Measurements from ENCODE around the gene SPAG9.

SPAG9 gene

DNA sequence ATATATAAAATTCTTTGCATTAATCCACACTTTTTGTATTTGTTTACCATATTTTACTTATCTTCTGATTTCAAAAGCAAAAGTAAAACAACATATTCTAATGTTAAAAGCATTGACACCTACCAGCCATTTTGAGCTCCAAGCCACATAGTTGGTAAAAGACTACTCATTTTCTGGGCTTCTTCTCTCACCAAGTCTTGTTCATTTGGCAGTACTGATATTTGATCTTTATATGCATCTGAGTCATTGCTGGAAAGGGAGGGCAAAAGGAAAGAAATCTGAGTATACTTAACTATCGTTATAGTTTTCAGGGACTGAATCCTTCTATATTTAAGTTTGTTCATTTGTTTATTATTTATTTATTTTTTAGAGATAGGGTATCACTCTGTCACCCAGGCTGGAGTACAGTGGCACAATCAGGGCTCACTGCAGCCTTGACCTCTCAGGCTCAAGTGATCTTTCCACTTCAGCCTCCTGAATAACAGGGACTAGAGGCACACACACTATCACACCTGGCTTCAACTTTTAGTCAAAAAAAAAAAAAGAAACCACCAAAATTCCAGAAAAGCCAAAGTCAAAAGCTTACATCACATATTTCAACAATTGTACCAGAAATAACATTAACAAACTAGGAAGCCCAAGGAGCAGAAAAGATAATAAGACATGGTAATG lies 133.5 kb downstream of the SPAG9 start:
- DNase-seq (ENCODE audit: low spot score): no peak

DNA sequence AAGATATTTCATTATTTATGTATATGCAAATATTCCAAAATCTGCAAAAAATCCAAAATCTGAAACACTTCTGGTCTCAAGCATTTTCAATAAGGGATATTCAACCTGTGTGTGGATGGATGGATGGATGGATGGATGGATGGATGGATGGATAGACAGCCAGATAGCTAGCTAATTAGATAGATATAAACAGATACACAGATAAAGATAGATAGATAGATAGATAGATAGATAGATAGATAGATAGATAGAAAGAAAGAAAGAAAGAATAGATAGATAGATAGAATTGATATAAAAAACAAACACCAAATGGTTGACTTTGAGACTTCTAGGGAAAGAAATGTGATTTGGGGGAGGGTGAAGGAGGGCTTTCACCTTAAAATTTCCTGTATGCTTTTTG lies 139.4 kb downstream of the SPAG9 start:
- no peak for DNase-seq (ENCODE audit: low spot score)

DNA sequence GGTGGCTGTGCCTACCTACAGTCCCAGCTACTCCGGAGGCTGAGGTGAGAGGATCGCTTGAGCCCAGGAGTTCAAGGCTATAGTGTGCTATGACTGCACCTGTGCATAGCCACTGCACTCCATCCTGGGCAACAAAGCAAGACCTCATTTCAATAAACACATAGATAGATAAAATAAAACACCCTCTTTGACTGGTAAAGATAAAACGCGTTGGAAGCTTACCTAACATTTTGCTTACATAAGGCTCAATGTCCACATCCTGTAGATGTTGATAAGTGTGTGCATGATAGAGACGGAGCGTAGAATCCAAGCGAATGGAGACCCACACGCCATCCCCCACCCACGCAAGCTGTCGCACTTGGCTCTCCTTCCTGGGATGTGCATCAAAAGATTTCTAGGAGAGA lies 141.1 kb downstream of the SPAG9 start:
- no peak for DNase-seq (ENCODE audit: low spot score)

DNA sequence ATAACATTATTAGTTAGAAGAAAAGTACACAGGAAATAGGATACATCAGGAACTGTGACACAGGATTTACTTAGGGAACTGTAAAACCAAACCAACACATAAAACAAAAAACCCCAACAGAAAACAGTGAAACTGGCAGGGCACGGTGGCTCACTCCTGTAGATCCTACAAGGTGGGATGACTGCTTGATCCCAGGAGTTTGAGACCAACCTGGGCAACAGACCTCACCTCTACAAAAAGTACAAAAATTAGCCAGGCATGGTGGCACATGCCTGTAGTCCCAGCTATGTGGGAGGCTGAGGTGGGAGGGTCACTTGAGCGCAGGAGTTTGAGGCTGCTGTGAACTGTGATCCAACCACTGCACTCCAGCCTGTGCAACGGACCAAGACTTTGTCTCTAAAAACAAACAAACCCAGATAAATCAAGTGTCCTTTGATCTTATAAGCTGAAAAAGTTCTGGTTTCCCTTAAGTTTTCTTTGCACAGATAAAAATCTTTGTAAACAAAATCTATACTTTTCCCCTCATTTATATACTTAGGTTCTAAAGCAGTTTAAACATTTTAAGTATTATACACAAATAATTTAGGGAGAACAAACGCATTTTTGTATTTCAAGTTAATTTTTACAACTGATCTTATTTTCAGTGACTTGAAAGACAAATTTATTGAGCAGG lies 143.0 kb downstream of the SPAG9 start:
- no peak for DNase-seq (ENCODE audit: low spot score)

DNA sequence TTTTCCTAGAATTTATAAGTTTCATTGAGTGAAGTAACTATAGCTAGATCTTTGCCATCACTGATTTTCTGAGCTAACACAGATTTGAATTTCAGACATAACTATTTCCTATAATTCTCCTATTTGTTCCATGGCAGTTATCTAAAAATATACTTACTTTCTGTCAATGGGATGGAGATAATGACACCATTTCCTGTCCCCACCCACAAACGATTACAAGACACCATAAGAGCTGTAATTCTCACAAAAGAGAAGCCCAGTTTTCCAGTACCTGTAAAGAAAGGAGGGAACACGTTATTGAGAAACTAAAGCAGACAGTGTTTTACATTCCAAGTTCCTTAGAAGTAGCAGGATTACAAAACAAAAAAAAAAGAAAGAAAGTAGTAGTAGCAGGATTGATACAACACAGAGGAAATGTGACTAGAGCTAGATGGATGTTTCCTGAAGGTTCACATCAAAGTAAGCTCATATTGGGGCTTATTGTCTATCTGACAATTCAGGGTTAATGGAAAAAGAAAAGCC lies 143.7 kb downstream of the SPAG9 start:
- no peak for DNase-seq (ENCODE audit: low spot score)

DNA sequence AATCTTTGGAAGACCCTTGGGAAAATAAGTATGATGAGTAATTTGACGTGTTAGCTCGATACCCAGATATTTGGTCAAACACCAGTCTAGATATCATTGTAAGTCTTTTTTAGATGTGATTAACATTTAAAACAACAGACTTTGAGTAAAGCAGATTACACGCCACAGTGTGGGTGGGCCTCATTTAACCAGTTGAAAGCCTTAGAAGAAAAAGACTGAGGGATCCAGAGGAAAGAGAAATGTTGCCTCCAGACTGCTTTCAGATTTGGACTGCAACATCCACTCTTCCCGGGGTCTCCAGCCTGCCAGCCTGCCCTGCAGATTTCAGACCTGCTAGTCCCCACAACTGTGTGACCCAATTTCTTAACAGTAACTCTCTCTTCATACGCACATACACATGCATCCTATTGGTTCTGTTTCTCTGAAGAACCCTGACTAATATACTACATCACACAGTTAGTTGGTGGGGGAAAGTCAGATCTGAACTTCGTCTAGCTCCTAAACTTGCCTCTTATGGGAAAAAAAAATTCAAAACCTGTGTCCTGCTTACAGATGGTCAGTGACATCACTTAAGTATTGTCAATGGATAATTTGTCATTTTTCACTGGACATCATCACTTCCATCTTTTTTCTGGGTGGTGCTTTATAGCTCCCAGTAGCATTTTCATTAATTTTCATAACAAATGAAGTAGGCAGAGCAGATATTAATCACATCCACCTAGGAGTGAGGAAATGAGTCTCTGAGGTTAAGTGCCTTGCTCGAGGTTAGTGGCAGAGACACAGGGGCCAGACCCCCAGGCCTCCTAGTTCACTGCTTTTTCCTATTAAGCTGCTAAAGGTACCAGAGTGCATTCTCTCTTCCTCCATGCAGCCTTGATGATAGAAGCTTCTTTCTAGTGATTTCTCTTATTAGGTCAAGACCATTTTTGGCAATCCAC lies 146.8 kb downstream of the SPAG9 start:
- no peak for DNase-seq (ENCODE audit: low spot score)

DNA sequence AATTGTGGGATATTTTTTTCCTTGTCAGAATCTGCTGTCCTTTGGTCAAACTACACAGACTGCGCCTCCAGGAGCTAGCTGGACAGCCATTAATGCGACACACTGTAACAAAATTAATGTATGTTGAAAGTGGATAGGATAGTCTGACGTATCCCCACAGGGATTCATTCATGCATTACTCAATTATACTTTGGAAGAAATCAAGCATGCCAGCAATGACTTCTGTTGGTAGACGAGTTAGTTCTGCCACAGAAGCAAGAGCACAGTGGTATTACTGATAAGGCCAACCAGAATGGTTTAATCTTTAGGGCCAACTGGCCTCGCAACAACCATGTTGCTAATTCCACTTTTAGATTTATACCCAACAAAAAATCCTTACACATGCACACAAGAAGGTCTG lies 148.1 kb downstream of the SPAG9 start:
- DNase-seq (ENCODE audit: low spot score): no peak

DNA sequence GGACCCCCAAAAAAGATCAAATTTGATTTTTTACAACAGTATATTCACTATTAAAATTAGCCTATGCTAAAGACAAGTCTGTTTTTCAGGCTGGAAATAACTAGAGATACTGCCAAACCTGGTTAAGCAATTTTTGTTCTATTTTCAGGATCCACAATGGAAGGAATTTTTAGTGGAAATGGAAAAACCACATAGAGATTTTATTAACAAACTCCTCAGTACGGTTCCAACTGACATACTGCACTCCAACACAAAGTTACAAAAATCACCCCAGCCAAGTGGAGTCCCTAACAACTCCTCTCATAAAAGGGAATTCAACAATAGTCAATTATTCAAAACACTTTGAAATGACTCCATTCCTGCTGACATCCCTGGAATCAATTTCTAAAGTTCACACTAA lies 152.9 kb downstream of the SPAG9 start:
- DNase-seq (ENCODE audit: low spot score): no peak

DNA sequence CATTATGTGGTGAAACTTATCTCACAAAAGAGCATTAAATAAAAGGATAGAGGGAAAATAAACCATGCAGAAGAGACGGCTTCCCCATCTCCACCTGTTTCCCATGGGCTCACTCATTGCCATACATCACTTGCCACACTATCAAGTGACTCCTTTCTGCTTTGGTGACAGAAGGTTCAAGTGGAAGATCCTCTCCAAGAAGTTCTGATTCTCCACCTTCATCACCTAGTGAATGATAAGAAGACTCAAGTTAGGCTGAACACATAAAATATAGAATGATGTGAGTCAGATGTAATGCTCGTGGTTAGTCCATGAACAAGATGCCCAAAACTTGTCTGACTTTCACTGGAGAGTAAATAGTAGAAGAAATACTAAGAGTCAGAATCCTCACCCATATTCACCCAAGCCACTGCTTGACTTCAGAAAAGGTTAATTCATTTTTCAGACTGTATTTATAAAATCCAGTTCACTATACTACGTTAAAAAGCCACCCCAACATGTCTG lies 154.5 kb downstream of the SPAG9 start:
- DNase-seq (ENCODE audit: low spot score): no peak

DNA sequence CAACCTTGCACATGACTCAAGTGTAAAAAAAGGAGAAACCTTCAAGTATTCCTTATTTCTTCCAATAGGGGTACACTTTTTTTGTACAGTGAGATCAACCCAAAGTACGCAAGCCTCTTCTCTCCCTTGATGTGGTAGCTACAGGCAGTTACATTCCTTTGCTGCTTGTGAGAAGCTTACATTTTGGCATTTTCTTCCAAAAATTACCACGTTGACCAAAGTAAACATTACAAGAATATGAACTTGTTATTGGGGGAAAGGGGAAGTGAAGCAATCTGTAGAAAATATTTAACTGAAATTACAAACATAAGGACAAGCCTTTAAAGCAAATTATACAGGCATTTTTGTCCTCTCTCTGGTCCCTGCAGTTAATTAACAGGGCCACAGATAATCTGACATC lies 157.5 kb downstream of the SPAG9 start:
- DNase-seq (ENCODE audit: low spot score): no peak

DNA sequence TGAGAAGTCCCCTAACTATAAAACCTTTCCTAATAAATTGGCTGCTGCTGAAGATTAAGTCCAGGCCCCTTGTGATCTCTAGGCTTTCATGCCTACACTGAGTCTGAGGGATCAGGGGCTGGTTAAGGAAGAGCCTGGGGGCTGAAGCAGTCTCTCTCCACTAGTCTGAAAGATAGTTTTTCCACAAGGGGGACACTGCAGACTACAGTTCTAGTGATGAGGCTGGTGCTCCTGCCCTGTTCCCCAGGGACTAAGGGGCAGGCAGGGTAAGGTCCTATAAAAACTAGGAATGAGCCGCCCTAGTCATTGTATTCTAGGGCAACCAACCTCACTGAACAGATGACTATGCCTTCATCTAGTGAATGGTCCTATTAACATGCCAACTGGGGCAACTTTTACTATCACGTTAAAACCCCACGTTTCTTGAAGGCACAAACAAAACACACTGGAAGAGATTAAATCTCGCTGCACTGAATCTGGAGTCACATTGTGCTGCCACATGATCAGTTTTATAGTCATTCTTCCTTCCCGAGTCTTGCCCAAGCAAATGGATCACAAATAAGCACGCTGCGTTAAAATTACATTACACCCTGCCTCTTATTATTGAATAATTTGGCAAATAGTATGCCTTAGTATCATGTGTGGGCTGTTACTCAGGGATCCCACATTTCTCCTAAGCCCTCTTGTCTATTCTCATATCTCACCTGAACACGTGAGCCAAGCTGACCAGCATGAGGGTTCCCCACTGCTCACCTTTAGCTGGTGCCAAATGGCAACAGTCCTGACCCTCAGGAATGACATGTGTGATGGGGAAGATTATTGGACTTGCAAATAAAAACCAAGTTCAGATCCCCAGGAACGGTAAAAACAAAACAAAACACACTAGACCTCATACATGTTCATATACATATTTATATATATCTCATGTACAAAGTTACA lies 159.1 kb downstream of the SPAG9 start:
- no peak for DNase-seq (ENCODE audit: low spot score)

DNA sequence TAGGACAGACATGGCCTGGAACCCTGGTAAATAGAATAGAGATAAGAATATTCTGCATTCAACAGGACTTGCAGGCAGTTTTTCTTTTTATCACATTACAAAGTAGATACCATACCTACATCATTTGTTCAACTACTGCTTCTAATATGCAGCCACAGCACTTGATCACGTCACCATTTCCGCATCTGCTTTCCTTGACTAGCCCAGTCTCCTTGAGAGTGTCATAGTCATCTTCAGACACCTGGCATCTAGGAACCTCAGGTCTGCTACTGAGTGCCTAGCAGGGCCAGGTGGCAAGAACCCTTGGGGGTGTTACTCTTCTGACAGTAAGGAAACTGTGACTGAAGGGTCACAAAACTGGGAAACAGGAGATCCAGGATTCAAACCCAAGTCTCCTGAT lies 161.3 kb downstream of the SPAG9 start:
- no peak for DNase-seq (ENCODE audit: low spot score)

DNA sequence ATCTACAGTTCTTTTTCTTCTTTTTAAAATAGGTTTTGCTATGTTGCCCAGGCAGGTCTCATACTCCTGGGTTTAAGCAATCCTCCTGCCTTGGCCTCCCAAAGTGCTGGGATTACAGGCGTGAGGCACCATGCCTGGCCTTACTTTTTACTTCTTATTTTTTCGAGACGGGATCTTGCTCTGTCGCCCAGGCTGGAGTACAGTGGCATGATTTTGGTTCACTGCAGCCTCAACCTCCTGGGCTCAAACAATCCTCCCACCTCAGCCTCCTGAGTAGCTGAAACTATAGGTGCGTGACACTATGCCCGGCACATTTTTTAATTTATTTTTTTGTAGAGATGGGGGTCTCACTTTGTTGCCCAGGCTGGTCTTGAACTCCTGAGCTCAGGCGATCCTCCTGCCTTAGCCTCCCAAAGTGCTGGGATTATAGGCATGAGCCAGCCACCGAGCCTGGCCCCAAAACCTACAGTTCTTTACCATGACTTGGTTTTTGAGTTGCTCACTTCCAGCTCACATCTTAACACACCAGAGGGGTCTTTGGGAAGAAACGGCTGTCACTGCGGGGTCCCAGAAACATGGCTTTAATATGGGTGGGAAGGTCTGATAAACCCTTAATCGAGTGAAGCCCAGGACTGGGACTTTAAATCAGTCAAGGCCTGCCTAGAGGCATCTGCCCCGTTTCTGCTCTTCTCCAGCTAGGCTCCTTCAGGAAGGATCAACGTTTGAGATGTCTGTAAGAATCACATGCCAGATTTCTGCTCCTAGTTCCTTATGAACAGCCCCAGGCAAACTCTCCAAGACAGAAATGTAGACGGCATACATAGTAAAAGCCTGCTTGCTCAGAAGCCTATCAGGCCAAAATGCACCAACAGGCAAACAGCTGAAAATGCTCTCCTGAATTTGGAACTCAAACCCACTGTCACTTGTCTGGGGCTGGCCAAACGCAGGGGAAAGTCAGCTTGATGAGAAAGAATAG lies 162.8 kb downstream of the SPAG9 start:
- no peak for DNase-seq (ENCODE audit: low spot score)

DNA sequence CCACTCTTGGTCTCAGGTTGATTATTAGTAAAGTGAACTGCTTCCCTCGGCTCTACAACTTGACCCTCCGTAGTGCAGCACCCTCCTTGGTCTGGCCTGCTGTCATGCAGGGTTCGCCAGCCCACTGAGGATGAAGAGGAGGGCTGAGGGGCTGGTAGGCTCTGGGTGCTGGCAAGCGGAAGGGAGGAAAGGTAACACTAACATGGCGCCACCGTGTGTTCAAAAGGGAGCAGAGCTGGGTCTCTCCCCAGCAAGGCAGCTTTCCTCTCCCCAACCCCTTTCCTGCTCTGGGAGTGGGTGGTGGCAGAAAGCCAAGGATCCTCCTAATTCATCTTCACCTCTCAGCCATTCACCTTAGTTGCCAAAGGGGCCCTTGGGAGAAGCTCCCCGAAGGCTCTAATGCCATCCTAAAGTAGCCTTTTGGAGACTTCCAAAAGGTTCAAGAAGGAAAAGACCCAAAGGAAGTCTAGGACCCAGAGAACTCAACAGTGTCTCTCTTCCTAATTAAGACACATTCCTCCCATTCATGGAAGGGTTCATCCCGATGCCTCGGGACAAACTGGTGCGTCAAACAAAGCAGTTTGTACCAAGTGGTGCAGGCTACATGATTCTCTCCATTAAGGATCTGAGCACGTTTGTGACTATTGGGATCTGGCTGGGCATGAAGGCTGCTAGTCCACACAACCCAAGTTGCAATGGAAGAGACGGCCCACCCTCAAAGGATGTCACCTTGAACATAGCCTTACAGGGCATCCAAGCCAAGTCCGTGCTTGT lies 163.7 kb downstream of the SPAG9 start:
- peak; percentile 68 for DNase-seq (ENCODE audit: low spot score)

DNA sequence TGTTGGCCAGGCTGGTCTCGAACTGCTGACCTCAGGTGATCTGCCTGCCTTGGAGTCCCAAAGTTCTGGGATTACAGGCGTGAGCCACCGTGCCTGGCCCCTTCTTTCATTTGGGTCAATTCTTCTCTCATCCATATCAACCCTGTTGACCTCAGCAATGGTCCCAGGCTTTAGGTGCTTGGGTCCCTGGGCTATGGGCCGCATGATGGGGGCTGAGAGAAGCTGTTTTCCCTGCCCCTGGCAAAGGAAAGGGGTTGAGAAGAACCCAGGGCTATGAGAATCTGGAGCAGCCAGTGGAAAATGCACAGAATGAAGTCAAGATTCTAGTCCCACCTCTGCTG lies 164.3 kb downstream of the SPAG9 start:
- no peak for DNase-seq (ENCODE audit: low spot score)

DNA sequence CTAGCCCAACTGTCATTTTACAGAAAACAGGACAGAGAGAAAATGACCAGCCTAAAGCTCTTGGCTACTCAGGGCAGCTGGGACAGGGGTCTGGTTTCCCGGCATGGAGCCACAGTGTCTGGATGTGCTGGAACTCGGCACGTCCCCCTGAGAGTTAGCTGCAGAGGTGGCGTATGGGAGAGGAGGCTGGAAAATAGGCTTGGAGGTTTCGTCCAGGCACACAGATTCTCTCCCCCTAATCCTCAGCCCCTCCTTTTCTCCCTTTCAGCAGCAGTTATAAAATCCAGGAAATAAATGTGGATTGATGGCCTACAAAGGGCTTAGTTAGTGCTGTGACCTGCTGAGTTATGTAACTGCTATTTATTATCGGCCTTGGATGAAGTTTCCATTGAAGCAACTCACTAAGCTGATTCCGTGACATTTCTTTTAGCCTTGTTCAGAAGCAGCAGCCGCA lies 165.0 kb downstream of the SPAG9 start:
- DNase-seq (ENCODE audit: low spot score): no peak

DNA sequence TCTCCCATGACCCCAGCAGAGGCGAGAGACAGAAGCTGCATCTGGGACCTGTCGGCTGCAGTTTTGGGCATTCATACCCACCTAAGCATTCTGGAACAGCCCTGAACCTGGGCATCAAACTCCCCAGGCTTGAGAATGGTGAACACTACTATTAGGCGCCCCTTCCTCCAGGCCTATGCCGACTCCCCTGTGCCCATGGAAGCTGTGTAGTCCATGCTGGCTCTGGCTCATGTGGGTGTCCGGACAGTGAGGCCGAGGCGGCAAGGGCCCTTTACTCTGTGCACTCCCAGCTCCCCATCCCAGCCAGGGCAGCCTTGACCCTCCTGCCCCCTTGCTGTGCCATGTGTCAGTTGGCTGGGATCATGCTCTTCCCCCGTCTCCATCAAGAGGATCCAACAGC lies 165.5 kb downstream of the SPAG9 start:
- DNase-seq (ENCODE audit: low spot score): no peak

DNA sequence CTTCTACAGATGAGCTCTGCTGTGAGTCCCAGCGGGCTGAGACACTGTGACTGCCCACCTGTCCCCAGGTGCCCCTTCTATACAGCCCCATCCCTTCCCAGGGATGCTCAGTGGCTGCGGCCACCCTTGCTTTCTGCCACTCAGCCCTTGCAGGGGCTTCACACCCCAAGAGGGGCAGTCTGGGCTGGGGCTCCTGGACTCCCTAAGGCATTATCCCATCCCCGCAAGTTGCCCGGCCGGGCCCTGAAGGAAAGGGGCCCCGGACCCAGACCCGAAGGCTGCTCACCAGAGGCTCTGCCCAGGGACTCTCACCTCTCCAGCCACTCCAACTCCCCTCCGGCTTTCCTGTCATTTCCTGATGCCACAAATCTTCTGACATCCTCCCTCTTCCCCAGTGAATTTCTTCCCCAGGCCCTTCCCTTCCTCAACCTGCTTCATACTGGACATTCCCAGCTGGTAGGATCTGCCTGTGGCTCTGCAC lies 166.0 kb downstream of the SPAG9 start:
- DNase-seq (ENCODE audit: low spot score): no peak
